OCI-LY3 (cell line): Measurements from ENCODE around the gene DENND1A.

Source experiments
- EZH2phosphoT487 ChIP-seq: fragments of 200-600 bp; shearing (Covaris generic); IDR thresholded peaks from 2 replicates; pipeline ENCODE4 v1.6.1; 2018; ENCODE audit warnings: antibody characterized with exemption, mixed run types, low read depth
- TF ChIP-seq, protein P1 (sequence below): fragments of 200-600, 300-600 bp; sonication (generic); IDR thresholded peaks from 2 replicates; pipeline ENCODE4 v1.5.1; 2014; ENCODE audit warnings: antibody characterized with exemption, low read length, low read depth

DNA sequence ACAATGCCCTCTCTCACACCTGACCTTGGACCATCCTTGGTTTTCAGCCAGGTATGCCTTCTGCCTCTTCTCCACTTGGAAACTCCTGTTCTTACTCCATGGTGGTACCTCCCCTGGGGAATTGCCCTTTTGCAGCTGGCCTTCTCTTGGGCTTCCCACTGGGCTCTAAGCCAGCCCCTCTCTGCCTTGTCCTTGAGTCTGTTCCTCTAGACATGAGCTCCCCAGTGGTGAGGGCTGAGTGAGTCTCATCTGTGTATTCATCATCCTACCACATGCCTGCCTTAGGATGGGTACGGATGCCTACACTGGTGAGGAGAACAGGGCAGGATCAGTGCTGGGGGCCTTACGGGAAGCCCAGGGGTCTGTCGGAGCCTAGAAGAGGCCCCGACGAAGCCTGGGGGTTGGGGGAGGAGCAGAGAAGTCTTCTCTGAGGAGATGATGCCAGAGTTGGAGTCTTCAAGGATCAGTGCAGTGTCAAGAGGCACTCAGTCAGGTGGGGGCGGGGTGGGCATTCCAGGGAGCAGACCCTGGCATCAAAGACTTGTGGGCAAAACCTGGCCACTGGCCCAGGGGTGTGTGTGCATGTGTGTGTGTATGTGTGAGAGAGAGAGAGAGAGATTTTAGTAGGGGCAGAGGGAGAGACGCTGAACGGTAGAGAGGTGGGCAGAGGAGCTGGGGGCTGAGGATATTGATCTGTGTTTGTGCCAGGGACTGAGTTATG lies 579.2 kb downstream of the DENND1A start:
- TF ChIP-seq, protein P1, sequence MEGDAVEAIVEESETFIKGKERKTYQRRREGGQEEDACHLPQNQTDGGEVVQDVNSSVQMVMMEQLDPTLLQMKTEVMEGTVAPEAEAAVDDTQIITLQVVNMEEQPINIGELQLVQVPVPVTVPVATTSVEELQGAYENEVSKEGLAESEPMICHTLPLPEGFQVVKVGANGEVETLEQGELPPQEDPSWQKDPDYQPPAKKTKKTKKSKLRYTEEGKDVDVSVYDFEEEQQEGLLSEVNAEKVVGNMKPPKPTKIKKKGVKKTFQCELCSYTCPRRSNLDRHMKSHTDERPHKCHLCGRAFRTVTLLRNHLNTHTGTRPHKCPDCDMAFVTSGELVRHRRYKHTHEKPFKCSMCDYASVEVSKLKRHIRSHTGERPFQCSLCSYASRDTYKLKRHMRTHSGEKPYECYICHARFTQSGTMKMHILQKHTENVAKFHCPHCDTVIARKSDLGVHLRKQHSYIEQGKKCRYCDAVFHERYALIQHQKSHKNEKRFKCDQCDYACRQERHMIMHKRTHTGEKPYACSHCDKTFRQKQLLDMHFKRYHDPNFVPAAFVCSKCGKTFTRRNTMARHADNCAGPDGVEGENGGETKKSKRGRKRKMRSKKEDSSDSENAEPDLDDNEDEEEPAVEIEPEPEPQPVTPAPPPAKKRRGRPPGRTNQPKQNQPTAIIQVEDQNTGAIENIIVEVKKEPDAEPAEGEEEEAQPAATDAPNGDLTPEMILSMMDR, result no peak
- no peak for TF ChIP-seq EZH2phosphoT487
